HG03066 (cell line): ENCODE measurements around the gene OSBP2.
"Not testable (repeated sequence)": the region's sequence is repeated elsewhere in the genome, so short reads cannot be mapped to it uniquely, and the experiment has no call there.

Experiments
- ATAC-seq: cut with Tn5 transposase; IDR thresholded peaks from one replicate; pipeline ENCODE4 v1.9.1; 2021; ENCODE audit warnings: low read depth; ENCODE audit not compliant: unreplicated experiment

Gene OSBP2

DNA sequence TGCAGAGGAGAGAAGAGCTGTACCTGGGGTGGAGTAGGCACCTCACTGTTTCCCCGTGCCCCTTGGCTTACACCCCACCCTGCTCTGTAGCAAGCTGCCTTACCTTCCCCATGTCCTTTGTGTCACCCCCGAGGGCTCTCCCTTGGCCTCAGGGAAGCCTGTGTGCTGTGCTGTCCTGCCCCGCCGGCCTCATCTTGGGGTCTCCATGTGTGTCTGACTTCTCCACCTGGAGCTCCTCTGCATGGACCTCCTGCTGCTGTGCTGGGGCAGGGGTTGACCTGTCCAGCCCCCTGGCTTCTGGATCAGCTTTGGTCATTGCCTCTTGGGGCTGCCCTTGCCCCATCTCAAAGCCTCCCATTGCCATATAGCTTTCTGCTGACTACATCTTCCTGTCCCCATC lies 59.8 kb downstream of the OSBP2 start:
- ATAC-seq = no peak

DNA sequence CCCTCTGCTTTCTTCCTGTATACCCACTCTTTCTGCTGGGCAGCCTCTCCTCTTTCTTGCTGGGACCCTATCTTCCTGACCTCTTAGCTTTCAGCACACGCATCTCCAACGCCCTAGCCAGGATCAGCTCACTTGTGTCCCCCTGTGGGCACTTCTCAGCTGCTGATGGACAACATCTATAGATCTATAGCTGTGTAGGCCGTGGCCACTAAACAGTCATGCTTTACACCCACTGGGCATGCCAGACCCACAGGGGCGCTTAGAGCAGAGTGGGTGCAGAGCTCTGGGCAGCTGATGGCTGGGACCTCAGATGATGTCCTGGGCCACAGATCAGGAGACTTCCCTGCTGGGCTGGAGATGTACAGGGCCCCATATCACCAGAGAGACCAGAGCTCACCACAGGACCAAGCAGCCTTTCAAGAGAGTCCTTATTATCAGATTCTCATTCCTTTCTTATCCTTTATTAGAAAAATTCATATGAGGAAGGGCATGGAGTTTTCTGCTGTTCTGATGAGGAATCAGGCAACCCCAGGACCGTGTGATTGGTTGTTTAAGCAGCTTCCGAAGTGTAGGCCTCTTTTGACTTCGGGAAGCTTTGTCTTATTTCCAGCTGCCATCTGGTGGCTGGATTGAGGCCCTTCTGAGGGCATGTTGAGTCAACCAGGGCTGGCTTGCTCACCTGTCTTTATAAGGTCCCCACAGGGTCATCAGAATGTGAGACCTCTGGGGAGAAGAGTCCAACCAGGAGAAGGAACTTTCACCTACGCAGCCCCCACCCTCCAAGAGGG lies 60.5 kb downstream of the OSBP2 start:
- ATAC-seq = no peak

DNA sequence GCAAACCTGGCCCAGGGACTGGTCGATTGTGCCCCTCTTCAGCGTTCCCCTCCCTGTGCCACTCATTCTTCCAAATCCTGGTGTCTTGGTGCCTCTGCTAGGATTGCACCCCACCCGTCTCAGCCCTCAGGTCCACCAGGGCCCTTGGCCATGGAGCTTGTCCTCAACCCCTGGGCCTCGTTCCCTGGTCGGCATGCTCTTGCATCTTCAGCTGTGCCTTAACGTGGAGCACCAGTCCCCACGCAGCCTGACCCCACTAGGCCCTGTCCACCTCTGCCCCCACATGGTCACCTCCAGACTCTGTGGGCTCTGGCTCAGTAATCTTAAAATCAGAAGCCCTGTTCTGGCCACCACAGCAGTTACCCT lies 61.1 kb downstream of the OSBP2 start:
- ATAC-seq = no peak

DNA sequence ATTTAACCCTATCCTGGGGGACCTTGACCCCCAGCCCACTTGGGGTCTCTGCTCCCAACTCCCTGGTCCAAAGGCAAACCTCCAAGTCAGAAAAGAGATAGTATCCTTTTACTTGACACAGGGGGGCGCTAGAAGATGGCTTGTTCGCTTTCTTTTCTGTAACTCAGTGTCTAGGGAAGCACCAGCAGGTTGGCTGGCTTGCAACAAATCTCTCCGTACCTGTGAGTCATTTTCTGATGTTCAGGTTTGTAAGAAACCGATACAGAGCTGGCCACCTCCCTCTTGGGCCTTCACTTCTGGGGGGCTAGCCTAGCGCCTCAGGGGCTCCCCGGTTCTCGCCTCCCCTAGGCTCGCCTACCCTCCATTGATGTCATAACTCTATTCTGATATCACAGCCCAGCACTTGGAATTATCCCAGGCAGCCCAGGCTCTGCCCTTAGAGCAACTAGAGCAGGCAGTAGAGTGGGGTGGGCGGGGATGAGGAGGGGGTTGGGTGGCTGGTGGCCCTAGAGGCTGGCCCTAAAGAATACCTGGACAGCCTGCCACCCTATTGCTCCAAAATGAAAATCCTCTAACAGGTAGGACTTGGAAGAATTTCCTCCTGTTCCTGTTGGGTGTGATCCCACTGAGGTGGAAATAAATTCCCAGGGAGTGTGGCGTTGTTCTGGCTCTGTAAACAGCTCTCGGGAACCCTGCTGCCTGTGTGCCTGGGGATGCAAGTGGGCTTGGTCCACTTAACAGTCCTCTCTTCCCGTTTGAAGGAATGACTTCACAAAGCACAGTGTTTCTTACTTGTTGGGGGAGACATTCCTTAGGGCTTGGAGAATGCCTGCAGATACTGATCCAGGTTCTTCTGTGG lies 69.4 kb downstream of the OSBP2 start:
- ATAC-seq = no peak

DNA sequence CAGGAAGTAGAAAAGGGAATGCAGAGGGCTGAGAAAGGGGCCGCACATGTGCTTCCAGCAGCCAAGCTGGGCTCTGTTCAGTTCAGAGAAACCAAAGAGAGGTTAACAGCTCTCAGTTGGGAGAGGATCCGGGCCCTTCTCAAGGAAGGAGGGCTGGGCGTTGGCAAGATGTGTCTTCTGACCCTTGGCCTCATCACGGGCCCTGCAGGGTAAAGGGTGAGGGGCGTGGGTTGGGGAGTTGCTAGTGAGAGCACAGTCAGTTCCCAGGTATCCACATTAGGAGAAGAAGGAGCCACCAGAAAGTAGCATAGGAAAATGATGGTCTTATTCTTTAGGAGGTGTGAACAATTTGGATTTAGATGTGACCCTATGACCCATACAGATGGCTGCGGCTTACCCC lies 73.0 kb downstream of the OSBP2 start:
- no peak for ATAC-seq

DNA sequence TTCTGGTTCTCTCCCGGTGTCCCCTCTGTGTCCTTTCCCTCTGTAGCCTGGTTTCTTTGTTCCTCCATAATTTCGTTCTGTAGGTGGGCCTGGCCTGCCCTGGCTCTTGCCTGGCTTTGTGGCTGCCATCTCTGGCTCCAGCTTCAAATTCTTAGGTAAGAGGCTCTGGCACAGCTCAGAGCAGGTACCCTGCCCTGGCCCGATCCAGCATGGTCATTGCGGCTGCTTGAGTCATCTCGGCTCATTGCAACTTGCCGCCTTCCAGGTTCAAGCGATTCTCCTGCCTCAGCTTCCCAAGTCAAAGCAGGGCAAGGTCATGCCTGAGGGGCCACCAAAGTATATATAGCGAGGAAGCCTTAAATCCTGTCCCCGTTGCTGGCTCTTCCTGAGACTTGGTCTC lies 76.0 kb downstream of the OSBP2 start:
- ATAC-seq = no peak

DNA sequence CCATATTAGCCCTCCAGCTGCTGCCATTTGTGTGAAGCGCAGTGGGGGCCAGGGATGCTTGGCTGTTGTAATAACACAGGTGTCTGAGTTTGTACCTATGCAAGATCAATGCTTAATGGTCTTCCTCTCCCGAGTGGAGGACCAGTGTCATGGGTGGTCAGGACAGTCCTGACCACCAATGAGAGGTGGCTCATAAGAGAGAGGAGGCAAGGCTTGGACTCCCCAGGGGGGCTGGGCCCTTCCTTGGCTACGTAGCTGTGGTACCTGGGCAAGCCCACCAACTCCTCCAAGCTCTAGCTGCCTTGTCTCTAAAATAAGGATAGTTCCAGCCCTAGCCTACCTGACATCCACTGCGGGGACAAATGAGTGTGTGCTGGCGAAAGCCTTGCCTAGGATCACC lies 79.2 kb downstream of the OSBP2 start:
- ATAC-seq = no peak

DNA sequence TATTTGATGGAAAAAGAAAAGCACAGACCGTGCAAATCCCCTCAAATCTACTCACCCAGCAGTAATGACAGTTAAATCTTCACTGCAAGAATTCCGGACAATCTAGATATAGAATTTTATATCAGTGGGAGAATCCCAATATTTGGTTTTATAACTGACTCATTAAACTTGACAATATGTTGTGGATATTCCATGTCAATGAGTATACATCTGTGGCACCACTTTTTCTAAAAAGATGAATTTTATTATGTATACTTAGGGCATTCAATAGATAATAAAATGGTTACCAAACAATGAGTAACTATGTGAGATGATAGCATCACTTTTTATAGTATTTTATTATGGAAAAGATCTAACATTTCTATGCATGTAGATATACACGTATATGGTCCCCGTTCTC lies 79.9 kb downstream of the OSBP2 start:
- no peak for ATAC-seq

DNA sequence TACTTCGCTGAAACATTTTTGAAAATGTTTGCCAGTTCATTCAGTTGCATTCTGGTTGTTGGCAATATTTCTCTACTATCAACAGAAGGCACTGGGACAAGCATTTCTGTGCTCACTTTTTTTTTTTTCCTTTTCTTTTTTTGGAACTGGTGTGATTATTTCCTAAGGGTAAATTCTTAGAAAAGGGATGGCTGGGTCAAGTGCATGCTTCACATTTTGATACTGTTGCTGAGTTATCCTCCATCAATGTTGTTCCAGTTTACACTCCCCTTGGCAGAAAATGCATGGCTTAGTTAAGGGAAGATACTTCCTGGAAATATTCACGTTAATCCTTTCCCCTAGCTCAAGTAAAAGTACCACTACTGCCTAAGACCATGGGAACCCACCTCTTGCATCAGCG lies 81.8 kb downstream of the OSBP2 start:
- ATAC-seq = no peak

DNA sequence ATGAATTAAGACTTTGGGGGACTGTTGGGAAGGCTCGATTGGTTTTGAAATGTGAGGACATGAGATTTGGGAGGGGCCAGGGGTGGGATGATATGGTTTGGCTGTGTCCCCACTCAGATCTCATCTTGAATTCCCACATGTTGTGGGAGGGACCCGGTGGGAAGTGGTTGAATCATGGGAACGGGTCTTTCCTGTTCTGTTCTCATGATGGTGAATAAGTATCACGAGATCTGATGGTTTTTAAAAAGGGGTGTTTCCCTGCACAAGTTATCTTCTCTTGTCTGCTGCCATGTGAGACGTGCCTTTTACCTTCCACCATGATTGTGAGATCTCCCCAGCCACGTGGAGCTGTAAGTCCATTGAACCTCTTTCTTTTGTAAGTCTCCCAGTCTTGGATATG lies 82.5 kb downstream of the OSBP2 start:
- ATAC-seq = not testable (repeated sequence)

DNA sequence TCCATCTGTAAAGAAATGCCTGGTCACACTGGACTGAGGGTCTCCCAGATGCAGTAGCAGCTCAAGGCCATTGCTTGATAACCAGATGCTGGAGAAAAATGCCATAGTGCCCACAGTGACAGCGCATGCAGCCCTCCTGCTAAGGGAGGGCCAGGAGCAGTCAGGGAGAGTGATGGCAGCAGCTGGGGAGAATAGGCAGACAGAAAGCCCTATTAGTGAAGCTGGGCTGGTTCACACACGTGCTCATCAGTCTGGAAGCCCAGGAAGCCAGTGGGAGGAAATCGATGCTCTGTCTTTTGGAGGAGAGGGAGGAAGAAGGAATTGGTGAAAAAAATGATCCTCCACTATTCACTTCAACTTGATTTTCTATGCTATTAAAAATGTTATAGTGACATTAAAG lies 82.9 kb downstream of the OSBP2 start:
- ATAC-seq = no peak

DNA sequence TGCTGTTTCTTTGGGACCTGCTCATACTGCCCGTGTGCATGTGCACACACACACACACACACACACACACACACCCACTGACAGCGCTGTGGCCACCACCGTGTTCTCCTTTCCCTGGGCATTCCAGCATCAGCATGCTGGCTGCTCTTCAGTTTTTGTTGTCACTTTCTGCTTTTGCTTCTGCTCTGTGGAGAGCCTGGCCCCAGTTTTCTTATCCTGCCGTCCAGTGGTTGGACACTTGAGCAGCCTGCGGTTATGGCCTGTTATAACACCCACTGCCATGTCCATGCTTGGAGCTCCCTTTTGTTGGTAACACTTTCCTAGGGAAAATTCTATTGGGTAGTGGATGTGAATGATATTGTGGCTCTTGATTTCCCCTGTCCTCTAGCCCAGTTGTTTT lies 83.6 kb downstream of the OSBP2 start:
- ATAC-seq = no peak

DNA sequence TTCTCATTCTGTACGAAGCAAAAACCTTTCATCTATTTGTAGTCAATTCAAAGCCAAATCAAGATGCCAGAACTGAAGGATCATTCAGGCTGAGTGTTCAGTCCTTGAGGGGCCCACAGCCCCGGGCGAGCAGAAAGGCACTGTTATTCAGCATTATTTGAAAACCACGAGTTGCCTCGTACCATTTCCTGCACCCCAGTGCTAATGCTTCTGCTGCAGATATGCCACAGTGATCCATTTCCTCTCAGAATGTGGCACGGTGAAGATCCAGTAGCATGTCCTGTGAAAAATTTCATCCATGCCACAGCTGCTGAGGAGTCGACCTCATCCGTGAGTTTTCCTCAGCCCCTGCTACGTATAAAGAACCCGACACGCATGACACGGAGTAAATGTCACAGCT lies 85.4 kb downstream of the OSBP2 start:
- no peak for ATAC-seq

DNA sequence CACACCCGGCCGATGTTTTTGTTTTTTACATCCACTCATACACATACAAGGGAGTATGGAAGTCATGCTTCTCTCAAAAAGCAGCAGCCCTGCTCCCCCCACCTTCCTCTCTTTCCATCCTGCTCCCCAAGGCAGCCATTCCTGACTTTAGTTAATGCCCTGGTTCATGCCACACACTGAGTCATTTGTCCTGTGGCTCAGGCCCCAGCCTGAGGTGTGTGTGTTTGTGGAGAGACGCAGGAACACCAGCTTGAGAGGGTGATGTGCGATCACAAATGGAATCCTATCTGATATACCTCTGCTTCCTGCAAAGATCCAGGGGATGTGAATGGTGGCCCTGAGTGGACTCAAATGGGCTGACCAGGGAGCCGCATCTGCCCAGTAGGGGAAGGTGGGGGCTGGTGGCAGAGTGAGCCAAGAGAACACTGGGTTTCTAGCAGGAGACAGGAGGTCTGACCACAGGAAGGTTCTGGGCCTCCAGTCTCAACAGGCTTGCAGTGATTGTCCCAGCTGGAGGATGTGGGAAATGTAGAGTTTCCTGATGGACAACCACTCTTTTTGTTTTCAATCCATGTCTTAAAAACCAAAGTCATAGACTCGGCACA lies 86.7 kb downstream of the OSBP2 start:
- no peak for ATAC-seq

DNA sequence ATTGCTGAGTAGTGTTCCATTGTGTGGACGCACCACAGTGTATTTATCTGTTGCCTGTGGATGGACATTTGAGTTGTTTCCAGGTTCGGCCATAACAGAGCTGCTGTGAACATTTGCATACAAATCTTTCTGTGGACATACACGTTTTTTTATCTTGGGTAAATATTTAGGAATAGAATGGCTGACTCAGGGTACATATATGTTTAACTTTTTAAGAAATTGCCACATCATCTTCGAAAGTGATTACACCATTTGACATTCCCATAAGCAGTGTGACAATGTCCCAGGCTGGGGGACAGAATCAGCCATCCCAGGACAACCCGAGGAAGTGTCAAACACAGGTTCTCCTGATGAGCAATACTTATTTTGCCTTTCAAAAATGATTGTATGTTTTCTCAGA lies 87.9 kb downstream of the OSBP2 start:
- no peak for ATAC-seq

DNA sequence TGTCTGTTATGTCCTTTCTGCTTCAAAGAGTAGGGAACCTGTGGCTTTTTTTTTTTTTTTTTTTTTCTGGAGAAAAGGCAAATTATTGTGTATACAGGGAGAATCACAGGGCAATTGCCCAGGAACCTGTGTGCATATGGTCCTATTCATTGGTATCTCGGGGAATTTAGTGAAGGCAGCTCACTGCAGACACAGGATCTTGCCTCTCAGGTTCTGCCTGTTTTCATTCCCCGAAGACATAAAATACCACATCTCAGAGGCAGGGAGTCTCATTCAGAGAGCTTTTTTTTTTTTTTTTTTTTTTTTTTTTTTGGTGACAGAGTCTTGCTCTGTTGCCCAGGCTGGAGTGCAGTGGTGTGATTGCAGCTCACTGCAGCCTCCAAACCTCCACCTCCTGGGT lies 88.3 kb downstream of the OSBP2 start:
- no peak for ATAC-seq

DNA sequence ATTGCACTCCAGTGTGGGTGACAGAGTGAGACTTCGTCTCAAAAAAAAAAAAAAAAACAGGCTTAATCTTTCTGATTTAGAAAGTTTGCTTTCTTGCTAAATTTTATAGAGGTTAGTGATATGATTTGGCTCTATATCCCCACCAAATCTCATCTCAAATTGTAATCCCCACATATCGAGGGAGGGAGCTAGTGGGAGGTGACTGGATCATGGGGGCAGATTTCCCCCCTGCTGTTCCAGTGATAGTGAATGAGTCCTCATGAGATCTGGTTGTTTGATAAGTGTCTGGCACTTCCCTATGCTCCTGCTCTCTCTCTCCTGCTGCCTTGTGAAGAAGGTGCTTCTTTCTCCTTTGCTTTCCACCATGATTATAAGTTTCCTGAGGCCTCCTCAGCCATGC lies 90.9 kb downstream of the OSBP2 start:
- no peak for ATAC-seq

DNA sequence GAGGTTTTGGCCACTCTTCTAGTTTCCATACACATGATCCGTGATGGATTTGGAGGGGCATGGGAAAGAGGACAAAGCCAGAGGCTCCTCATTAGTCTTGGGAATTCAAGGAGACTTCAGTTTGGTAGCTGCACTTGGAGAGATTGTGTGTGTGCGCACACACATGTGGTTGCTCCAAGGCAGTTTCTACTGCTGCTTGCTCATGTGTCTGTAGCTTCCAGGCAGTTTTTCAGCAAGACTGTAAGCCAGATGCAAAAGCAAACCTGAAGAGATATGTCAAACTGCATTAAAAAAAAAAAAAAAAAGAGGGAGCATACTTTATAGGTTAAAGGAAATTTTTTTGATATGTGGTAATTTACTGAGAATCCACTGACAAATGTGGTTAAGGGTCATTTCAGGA lies 95.7 kb downstream of the OSBP2 start:
- ATAC-seq = no peak

DNA sequence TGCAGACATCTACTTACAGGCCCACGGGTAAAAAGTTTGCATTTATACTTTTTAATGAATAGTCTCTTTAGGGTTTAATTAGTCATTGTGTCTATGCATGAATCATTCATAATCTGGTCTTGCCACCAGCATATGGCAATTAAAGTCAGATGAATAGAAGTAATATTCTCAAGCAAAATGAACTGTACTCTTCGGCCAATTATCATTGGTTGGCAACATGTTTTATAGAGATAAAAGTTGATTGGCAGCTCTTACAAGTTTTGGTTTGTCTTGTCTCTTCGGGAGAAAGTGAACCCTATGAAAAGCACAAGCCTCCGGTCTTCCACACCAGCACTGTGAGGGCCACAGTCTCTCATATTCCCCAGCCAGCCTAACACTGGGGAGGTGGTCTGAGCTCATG lies 97.8 kb downstream of the OSBP2 start:
- no peak for ATAC-seq

DNA sequence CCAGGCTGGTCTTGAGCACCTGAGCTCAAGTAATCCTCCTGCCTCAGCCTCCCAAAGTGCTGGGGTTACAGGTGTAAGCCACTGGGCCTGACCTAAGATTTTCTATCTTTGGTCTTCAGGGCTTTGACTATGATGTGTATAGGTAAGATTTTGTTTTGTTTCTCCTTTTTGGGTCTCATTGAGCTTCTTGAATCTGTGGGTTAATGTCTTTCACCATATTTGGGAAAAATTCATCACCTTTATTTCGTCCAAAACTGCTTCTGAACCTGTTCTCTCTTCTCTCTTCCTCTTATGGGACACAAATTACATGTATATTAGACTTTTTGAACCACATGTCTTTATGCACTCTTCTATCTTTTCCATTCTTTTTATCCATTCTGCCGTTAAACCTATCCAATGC lies 100.4 kb downstream of the OSBP2 start:
- no peak for ATAC-seq

DNA sequence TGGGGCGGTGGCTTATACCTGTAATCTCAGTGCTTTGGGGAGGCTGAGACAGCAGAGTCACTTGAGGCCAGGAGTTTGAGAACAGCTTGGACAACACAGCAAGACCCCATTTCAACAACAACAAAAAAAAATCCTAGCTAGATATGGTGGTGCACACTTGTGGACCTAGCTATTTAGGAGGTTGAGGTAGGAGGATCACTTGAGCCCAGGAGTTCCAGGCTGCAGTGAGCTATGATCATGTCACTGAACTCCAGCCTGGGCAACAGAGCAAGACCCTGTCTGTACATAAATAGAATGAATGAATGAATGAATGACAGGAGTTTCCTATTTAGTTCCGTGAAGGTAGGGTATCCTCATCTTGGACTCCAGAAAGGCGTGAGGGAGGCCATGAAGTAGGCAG lies 107.0 kb downstream of the OSBP2 start:
- ATAC-seq = no peak
